HG03135 (cell line): Measurements from ENCODE around the gene MAML3.
A peak's percentile ranks its signal among the peaks of the same experiment; 100 is the strongest.

Source experiments
- ATAC-seq: cut with Tn5 transposase; IDR thresholded peaks from one replicate; pipeline ENCODE4 v1.9.1; 2021; ENCODE audit warnings: mild to moderate bottlenecking, moderate library complexity; ENCODE audit not compliant: unreplicated experiment

Gene MAML3

GRCh38 chr4:139880841-139881240 is 273.1 kb downstream of the MAML3 start:
- no peak for ATAC-seq

GRCh38 chr4:139878050-139878449 is 275.9 kb downstream of the MAML3 start:
- ATAC-seq = no peak

- no peak for ATAC-seq
Measured at GRCh38 chr4:139876337-139876941, 277.5 kb downstream of the MAML3 start.

GRCh38 chr4:139875411-139875825 is 278.6 kb downstream of the MAML3 start:
- no peak for ATAC-seq

GRCh38 chr4:139873111-139873860 is 280.7 kb downstream of the MAML3 start:
- ATAC-seq = no peak

- ATAC-seq = no peak
Measured at GRCh38 chr4:139872274-139872673, 281.7 kb downstream of the MAML3 start.

- ATAC-seq = no peak
Measured at GRCh38 chr4:139869810-139870209, 284.2 kb downstream of the MAML3 start.

GRCh38 chr4:139866276-139866962 is 287.6 kb downstream of the MAML3 start:
- ATAC-seq = no peak

GRCh38 chr4:139865537-139865936 is 288.4 kb downstream of the MAML3 start:
- no peak for ATAC-seq

GRCh38 chr4:139863531-139863930 is 290.5 kb downstream of the MAML3 start:
- no peak for ATAC-seq

- no peak for ATAC-seq
Measured at GRCh38 chr4:139861471-139861870, 292.5 kb downstream of the MAML3 start.

- no peak for ATAC-seq
Measured at GRCh38 chr4:139860435-139861024, 293.5 kb downstream of the MAML3 start.

GRCh38 chr4:139859876-139860275 is 294.1 kb downstream of the MAML3 start:
- ATAC-seq = no peak

GRCh38 chr4:139858436-139859205 is 295.4 kb downstream of the MAML3 start:
- peak; percentile 94 for ATAC-seq

GRCh38 chr4:139857977-139858376 is 296.0 kb downstream of the MAML3 start:
- ATAC-seq = no peak

- no peak for ATAC-seq
Measured at GRCh38 chr4:139857021-139857420, 297.0 kb downstream of the MAML3 start.

- ATAC-seq = no peak
Measured at GRCh38 chr4:139854668-139855403, 299.1 kb downstream of the MAML3 start.

GRCh38 chr4:139853309-139853708 is 300.7 kb downstream of the MAML3 start:
- ATAC-seq = no peak

- ATAC-seq = no peak
Measured at GRCh38 chr4:139852612-139853269, 301.2 kb downstream of the MAML3 start.

GRCh38 chr4:139851639-139852038 is 302.3 kb downstream of the MAML3 start:
- ATAC-seq = no peak
